Skeletal muscle satellite cell (primary cell): ENCODE data around the gene STOM.

Source experiments
- H3K27me3 ChIP-seq: 2 replicates; pipeline ENCODE4 v1.7.0; 2013; ENCODE audit warnings: low read length; ENCODE audit not compliant: control insufficient read depth, insufficient read depth
- H3K36me3 ChIP-seq: 2 replicates; pipeline ENCODE4 v1.7.0; 2013; ENCODE audit warnings: mild to moderate bottlenecking, control low read depth, low read length; ENCODE audit not compliant: insufficient read depth
- H3K4me1 ChIP-seq: 2 replicates; pipeline ENCODE4 v1.7.0; 2013; ENCODE audit warnings: low read length; ENCODE audit not compliant: control insufficient read depth, insufficient read depth
- H3K4me2 ChIP-seq: 2 replicates; pipeline ENCODE4 v1.7.0; 2013; ENCODE audit warnings: mild to moderate bottlenecking, low read length
- H3K4me3 ChIP-seq: 2 replicates; pipeline ENCODE4 v1.7.0; 2013; ENCODE audit warnings: low read length
- H3K9ac ChIP-seq: 2 replicates; pipeline ENCODE4 v1.7.0; 2013; ENCODE audit warnings: mild to moderate bottlenecking, low read depth, low read length, moderate library complexity
- H3K9me3 ChIP-seq: replicated peaks from 2 replicates; pipeline ENCODE4 v1.7.0; 2013; ENCODE audit warnings: mild to moderate bottlenecking, control low read depth, low read length

The STOM gene

DNA sequence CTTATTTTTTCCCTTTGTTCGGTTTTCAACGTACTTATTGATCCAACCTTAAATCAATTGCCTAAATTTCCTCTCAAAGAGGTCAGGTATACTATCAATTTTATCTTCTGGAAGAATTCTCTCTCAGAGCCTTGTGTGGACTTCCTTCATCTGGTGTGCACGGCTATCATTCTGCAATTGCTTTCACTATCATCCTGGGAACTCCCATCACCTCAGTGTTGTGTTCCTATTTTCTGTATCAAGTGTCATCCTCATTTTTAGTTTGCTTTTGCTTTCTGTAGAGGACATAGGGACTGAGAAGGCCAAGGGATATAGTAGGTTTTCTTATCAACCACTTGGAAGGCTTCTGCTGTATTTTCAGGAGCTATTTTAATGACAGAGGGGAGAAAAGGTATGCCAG, 11.3 kb downstream of the STOM start:
- Histone ChIP-seq H3K9me3 (no peaks in the 10 kb centered on the region), H3K4me3 (no peak overlapping the region), H3K9ac (peak overlapping the region; percentile 12), H3K27me3 (no peaks in the 10 kb centered on the region), H3K4me1 (peaks cover 44% of the 10 kb centered on the region), H3K36me3 (peaks cover 15% of the 10 kb centered on the region), H3K4me2 (peak overlapping the region; percentile 48)

DNA sequence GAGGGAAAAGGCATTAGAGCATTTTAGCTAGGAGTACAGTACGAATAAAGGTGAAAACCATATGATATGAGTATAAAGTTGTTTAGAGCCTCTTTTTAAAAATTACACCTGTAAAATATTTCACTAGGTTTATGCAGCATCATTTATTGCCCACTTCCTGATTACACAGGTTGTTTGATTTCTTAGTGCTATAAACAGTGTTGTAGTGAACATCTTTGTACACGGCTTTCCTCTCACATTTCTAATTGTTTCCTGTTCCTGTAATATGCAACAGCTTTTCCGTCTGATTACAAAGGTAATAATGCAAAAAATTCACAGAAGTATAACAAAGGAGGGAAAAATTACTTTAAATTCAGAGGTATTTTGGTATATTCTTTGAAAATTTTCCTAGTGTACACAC, 13.0 kb downstream of the STOM start:
- Histone ChIP-seq H3K27me3 (no peaks in the 10 kb centered on the region), H3K4me2 (no peak overlapping the region), H3K9ac (no peak overlapping the region), H3K4me1 (peaks cover 27% of the 10 kb centered on the region), H3K4me3 (no peak overlapping the region), H3K9me3 (no peaks in the 10 kb centered on the region), H3K36me3 (peaks cover 26% of the 10 kb centered on the region)

DNA sequence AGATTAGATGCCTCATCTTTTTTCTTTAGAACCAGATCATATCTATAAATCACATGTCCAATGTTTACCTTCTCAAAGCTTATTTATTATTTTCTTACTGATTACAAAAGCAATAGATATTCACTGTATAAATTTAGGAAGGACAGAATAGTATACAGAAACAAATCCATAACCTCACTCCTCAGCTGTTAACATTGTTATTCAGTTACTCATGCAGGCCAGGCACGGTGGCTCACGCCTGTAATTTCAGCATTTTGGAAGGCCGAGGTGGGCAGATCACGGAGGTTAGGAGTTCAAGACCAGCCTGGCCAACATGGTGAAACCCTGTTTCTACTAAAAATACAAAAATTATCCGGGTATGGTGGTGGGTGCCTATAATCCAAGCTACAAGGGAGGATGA, 15.3 kb downstream of the STOM start:
- Histone ChIP-seq H3K27me3 (no peaks in the 10 kb centered on the region), H3K9ac (no peak overlapping the region), H3K36me3 (peaks cover 26% of the 10 kb centered on the region), H3K9me3 (no peaks in the 10 kb centered on the region), H3K4me1 (peaks cover 27% of the 10 kb centered on the region), H3K4me2 (no peak overlapping the region), H3K4me3 (no peak overlapping the region)

DNA sequence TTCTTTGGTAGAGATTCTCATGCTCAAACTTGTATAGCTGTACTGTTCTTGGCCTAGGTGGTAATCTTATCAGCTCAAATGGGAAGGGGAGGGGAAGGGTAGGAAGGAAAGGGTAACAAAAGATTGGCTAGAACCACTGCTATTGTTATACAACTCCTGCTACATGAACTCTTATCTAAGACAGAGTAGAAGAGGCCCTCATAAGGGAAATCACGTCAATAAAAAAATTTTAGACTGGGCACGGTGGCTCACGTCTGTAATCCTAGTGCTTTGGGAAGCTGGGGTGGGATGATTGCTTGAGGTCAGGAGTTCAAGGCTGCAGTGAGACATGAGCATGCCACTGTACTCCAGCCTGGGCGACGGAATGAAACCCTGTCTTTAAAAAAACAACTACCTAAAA, 15.9 kb downstream of the STOM start:
- Histone ChIP-seq H3K27me3 (no peaks in the 10 kb centered on the region), H3K4me1 (peaks cover 27% of the 10 kb centered on the region), H3K4me2 (no peak overlapping the region), H3K4me3 (no peak overlapping the region), H3K36me3 (peaks cover 26% of the 10 kb centered on the region), H3K9ac (no peak overlapping the region), H3K9me3 (no peaks in the 10 kb centered on the region)

DNA sequence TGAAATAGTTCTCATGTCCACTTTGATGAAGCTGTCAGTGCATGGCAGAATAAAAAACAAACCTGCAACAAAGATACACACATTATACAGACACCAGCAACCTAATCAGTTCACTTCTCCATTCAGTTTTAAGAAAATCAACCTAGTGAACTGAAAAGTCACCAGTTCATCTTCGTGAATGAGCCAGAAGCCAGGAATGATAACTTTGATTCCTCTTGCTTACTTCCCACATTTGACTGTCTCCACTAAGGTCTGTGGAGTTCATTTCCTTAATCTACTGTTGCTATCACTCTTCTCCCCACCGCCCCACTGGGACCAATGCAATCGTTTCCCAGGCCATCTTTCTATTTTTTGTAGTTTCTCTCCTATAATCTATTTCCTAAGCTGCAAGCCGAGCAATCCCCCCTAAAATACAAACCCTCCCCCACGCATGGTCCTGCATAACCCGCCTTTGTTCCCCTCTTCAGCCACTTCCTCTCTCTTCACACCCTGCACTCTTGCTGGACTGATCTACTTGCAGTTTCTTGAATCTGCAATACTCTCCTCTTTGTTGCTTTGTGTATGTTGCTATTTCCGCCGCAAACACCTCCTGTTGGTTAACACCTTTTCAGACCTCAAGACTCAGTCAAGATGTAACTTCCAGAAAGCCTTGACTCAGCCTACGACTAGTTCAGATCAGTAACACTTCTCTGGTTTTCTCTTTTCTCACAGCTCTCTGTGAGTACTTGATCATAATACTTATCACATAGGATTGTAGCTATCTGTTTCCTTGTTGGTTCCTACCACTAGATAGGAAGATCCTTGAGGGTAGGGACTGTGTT, 16.6 kb downstream of the STOM start:
- peaks cover 28% of the 10 kb centered on the region for H3K36me3 ChIP-seq
- H3K4me3 ChIP-seq, result no peak overlapping the region
- H3K9ac ChIP-seq, result no peak overlapping the region
- H3K27me3 ChIP-seq, result no peaks in the 10 kb centered on the region
- H3K4me2 ChIP-seq, result no peak overlapping the region
- H3K9me3 ChIP-seq, result no peaks in the 10 kb centered on the region
- H3K4me1 ChIP-seq, result peaks cover 32% of the 10 kb centered on the region

DNA sequence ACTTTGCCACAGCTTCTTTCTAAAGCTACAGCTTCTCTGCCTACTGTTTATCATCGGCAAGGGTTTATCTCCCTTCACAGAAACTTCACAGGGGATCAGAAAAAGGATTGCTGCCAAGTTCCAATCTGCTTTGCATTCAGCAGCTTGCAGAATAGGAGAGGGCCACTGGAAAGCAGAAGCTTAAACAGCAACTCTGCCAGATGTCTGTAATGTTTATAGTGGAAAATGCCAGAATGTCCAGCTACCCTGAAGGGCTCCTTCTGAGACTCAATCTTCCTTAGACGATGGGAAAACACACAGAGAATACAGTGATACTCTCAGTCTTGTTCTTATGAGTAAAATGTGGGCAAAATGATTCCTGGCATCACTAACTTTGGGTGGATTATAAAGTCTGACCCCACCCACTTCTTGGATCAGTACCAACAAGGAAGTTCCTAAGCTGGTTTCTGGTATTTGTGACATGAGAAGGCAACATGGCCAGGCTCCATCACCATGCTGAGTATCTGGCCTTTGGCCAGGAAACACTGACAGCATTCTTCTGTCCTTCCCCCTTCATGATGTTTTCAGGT, 19.0 kb downstream of the STOM start:
- Histone ChIP-seq H3K4me3 (no peak overlapping the region), H3K4me2 (peak overlapping the region; percentile 51), H3K9me3 (no peaks in the 10 kb centered on the region), H3K4me1 (peaks cover 38% of the 10 kb centered on the region), H3K27me3 (no peaks in the 10 kb centered on the region), H3K9ac (peak overlapping the region; percentile 9), H3K36me3 (peaks cover 46% of the 10 kb centered on the region)

DNA sequence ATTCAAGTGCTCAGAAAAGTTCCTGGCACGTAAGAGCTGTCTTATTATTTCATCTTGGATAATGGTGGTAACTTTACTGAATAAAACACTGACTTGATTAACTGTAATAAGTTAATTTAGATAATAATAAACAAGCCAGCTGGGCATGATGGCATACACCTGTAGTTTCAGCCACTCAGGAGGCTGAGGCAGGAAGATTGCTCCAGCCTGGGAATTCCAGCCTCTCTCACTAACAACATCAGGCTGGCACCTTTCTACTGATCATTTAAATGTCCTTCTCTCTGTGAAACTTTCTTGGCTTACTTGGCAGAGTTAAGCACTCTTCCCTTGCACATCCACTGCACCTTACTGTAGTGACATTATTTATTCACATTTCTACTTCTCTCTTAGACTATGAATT, 20.0 kb downstream of the STOM start:
- Histone ChIP-seq H3K9me3 (no peaks in the 10 kb centered on the region), H3K4me3 (no peak overlapping the region), H3K4me1 (peaks cover 38% of the 10 kb centered on the region), H3K36me3 (peaks cover 39% of the 10 kb centered on the region), H3K9ac (no peak overlapping the region), H3K27me3 (no peaks in the 10 kb centered on the region), H3K4me2 (no peak overlapping the region)

DNA sequence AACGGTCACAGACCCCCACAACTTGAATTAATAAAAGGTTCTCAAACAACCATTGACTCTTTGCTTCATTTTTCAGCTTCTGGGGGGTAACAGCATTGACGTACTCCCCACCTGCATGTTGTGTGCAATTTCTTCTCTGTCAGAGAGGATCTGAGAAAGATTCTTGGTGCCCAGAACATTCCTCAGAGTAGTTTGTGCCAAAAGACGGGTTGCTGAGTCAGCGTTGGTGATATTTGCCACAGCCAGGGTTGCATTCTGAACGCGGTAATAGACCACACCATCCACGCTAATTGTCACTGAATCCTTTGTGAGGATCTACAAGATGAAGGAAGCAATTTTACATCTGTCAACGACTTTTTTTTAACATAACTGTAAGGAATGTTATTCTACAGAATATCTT, 21.0 kb downstream of the STOM start:
- Histone ChIP-seq H3K27me3 (no peaks in the 10 kb centered on the region), H3K4me1 (peaks cover 38% of the 10 kb centered on the region), H3K4me3 (no peak overlapping the region), H3K4me2 (peak overlapping the region; percentile 37), H3K9me3 (no peaks in the 10 kb centered on the region), H3K36me3 (peaks cover 34% of the 10 kb centered on the region), H3K9ac (no peak overlapping the region)

DNA sequence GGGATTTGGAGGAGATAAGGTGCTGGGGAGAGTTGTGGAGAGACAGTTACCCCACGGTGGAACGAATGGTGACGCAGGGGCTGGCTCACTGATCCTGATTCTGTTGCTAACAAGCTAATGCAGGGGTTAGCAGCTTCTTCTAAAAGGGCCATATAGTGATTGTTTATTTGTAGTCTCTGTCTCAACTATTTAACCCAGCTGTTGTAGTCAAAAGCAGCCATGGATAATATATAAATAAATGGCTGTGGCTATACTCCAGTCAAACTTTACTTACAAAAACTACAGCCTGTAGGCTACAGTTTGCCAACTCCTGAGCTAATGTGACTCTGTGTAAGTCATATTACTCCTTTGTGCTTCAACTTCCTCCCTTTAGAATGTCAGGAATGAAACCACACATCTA, 21.8 kb downstream of the STOM start:
- no peak overlapping the region for H3K4me3 ChIP-seq
- H3K9me3 ChIP-seq, result no peaks in the 10 kb centered on the region
- no peak overlapping the region for H3K4me2 ChIP-seq
- H3K4me1 ChIP-seq, result peaks cover 38% of the 10 kb centered on the region
- H3K9ac ChIP-seq, result peak overlapping the region; percentile 19
- H3K27me3 ChIP-seq, result no peaks in the 10 kb centered on the region
- H3K36me3 ChIP-seq, result peaks cover 29% of the 10 kb centered on the region

DNA sequence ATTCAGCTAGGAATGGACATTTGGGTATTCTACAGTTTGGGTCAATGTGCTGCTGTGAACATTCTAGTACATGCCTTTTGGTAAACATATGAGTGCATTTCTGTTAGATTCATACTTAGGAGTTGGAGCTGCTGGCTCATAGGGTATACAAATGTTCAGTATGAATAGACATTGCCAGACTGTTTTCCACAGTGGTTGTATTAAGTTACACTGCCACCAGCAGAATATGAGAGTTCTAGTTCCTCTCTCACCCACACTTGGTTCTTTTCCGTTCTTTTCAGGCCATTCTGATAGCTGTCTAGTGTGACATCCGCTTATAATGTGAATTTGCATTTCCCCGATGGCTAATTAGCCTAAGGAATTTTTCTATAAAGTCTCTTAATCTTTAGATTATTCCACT, 25.0 kb downstream of the STOM start:
- no peaks in the 10 kb centered on the region for H3K9me3 ChIP-seq
- no peak overlapping the region for H3K4me2 ChIP-seq
- no peak overlapping the region for H3K9ac ChIP-seq
- no peak overlapping the region for H3K4me3 ChIP-seq
- peaks cover 35% of the 10 kb centered on the region for H3K36me3 ChIP-seq
- no peaks in the 10 kb centered on the region for H3K27me3 ChIP-seq
- peaks cover 22% of the 10 kb centered on the region for H3K4me1 ChIP-seq

DNA sequence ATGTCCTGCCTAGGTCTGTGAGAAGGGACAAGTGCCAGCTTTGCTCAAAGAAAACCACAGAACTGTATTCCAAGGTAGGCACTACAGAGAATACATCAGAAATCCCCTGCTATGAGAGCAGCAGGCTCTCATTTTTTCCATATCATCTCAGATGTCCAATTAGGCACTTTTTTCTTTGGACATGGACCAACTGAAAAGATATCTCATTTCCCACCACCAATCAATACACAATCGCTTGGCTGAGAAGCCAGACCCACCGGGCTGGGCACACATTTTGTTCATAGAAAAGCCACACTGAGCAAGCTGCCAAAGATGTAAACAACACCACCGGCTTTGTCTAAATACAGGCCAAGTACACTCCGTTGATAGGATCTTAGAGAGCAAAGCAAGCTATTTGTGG, 25.9 kb downstream of the STOM start:
- Histone ChIP-seq H3K9me3 (no peaks in the 10 kb centered on the region), H3K4me3 (no peak overlapping the region), H3K27me3 (no peaks in the 10 kb centered on the region), H3K9ac (no peak overlapping the region), H3K4me2 (no peak overlapping the region), H3K4me1 (peaks cover 13% of the 10 kb centered on the region), H3K36me3 (peaks cover 41% of the 10 kb centered on the region)
